Thoracic aorta (tissue), 2 donors: Measurements from ENCODE around the gene DMBX1. TPM values are rescaled to one million over a fixed set of nuclear protein-coding genes. Genes with fewer than 3 reads are reported as not detected.

Experiments
- ATAC-seq: fragments of 150-250 bp; one replicate; pipeline ENCODE4 v1.8.0; 2017; ENCODE audit warnings: low read depth; ENCODE audit not compliant: insufficient number of reproducible peaks, low FRiP score
- DNase-seq: peaks from one replicate; pipeline ENCODE4 v3.0.0-alpha.2; 2020; ENCODE audit warnings: low spot score
- H3K27ac ChIP-seq, 2 donors: fragments of 200-600 bp; sonication (generic); 1 replicate in 1 of 2; 2 replicates in 1 of 2; pipeline ENCODE4 v1.5.1; 2016; ENCODE audit warnings: mild to moderate bottlenecking in 2 of 2, moderate library complexity in 2 of 2
- H3K27me3 ChIP-seq: fragments of 200-600 bp; sonication (generic); replicated peaks from 2 replicates; pipeline ENCODE4 v1.6.0; 2016; ENCODE audit warnings: mild to moderate bottlenecking; ENCODE audit not compliant: insufficient read depth
- H3K36me3 ChIP-seq: fragments of 200-600 bp; sonication (generic); one replicate; pipeline ENCODE4 v1.5.1; 2016
- H3K4me1 ChIP-seq, 2 donors: fragments of 200-600 bp; sonication (generic); 1 replicate in 1 of 2; 2 replicates in 1 of 2; pipeline versions ENCODE4 v1.5.1 to v1.6.0; 2016; ENCODE audit warnings: low read depth in 2 of 2, mild to moderate bottlenecking in 1 of 2; ENCODE audit not compliant: control insufficient read depth in 1 of 2
- H3K4me3 ChIP-seq: fragments of 200-600 bp; sonication (generic); 2 replicates; pipeline ENCODE4 v1.5.1; 2016; ENCODE audit warnings: mild to moderate bottlenecking
- H3K9me3 ChIP-seq: fragments of 200-600 bp; sonication (generic); 2 replicates; pipeline ENCODE4 v1.5.1; 2016
- total RNA-seq, 2 donors: library from RNA; depleted of rRNA; stranded (reverse); fragments of >200 nt; gene quantifications; one replicate each; pipeline versions ENCODE4 v1.1.0 to v1.2.3, GENCODE V29; 2016
- TF ChIP-seq, protein P1 (sequence below): fragments of 200-600 bp; sonication (generic); IDR thresholded peaks from one replicate; pipeline ENCODE4 v1.5.1; 2019; ENCODE audit warnings: antibody characterized with exemption

Gene DMBX1
- total RNA-seq, 2 donors from 2014 or later, result not detected

DNA sequence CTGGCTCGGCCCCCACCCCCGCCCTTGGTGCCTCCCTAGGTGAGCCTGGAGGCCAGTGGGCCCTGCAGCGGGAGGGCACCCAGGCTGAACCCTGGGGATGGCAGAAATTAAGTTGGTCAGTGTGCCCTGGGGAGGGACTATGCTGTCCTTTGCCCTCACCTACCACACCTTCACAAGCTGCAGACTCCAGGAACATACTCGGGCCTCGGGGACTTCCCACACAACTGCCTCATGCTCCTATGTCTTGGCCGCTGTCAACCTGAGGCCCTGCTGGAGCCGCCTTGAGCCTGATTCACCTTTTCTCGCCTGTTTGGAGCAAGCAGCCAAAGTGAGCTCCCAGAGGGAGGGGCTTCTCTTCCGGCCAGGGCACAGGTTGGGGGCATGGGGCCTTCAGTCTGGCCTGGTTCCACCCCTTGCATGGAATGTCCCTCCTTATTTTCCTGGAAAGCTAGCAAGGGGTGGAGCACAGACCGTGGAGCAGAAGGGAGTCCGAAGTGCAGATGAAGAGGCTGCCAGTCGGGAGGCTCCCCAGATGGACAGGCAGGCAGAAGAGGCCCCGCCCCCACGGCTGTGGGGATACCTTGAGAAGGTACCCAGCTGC is 37.2 kb downstream of the DMBX1 start:
- Histone ChIP-seq H3K4me1 (peaks cover 4 to 13% of the 10 kb centered on the region in 2 donors), H3K36me3 (no peaks in the 10 kb centered on the region), H3K4me3 (no peak overlapping the region), H3K9me3 (no peaks in the 10 kb centered on the region), H3K27me3 (no peaks in the 10 kb centered on the region), H3K27ac (no peak overlapping the region)
- TF ChIP-seq, protein P1, sequence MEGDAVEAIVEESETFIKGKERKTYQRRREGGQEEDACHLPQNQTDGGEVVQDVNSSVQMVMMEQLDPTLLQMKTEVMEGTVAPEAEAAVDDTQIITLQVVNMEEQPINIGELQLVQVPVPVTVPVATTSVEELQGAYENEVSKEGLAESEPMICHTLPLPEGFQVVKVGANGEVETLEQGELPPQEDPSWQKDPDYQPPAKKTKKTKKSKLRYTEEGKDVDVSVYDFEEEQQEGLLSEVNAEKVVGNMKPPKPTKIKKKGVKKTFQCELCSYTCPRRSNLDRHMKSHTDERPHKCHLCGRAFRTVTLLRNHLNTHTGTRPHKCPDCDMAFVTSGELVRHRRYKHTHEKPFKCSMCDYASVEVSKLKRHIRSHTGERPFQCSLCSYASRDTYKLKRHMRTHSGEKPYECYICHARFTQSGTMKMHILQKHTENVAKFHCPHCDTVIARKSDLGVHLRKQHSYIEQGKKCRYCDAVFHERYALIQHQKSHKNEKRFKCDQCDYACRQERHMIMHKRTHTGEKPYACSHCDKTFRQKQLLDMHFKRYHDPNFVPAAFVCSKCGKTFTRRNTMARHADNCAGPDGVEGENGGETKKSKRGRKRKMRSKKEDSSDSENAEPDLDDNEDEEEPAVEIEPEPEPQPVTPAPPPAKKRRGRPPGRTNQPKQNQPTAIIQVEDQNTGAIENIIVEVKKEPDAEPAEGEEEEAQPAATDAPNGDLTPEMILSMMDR, result no peak
- DNase-seq, result no peak
- ATAC-seq, result no peak

DNA sequence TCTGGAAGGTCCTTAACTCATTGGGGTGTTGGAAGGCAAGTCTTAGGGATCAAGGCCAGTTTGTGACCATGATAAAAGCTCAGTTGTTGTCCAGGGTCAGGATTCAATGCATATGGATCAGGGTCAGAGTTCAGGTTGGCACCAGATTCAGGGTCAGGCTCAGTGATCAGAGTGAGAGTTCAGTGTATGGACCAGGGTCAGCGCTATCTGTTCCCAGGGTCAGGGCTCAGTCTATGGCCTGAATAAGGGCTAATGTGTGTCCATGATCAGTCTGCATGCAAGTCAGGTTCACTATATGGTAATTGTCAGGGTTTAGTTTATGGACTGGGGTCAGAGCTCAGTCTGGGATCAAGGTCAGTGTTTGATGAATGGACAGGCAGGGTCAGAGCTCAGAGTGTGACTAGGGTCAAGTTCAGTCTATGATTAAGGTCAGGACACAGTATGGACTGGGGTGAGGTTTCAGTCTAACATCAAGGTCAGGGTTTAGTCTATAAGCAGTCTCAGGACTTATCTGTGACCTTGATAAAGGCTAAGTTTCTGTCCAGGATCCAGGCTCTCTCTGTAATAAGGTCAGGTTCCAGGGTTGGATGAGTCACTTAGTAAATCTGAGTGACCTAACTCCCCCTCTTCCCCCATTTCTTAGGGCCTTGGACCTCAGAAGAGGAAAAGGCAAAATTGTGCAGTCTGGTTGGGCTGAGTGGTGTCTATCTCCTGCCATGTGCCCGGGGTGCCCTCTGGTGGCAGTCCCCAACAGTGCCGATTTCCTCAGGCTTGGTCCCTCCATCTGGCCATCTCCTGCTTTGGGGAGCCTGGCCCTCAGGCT is 38.0 kb downstream of the DMBX1 start:
- H3K4me3 ChIP-seq, result no peak overlapping the region
- peak; percentile 51 for DNase-seq
- peaks cover 1 to 5% of the 10 kb centered on the region in 2 donors for H3K4me1 ChIP-seq
- H3K36me3 ChIP-seq, result no peaks in the 10 kb centered on the region
- H3K27me3 ChIP-seq, result no peaks in the 10 kb centered on the region
- no peak for ATAC-seq
- H3K9me3 ChIP-seq, result no peaks in the 10 kb centered on the region
- H3K27ac ChIP-seq, result no peak overlapping the region
- TF ChIP-seq, protein P1, result peak; percentile 87

DNA sequence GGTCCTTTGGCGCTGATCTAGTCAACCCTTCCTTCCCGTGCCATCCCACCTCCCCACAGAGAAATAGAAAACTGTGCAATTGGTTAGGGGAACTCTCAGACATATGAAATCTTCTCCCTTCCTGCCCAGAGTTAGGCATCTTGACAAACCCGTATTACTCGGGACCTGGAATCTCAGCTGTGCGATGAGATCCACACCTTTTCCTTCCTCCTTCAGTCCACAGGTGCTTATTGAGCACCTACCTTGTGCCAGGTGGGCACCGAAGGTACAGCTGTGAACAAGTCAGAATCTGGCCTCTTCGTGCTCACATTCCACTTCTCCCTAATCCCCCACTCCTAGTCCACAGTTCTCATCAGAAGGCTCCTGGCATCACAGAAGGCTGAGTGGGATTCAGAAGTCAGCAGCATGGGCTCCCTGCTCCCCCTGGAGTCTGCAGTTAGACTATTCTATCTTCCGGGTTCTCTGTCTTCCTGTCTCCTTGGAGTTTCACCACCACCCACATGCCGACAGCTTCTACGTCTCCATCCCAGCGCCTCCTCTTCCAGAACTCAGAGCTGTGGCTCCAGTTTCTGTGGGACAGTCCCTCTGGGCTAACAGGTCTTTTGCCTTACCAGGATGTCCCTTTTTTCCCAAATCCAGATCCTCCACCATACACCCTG is 38.8 kb downstream of the DMBX1 start:
- ATAC-seq (no peak), DNase-seq (no peak)
- Histone ChIP-seq H3K9me3 (no peaks in the 10 kb centered on the region), H3K4me1 (peaks cover 0 to under 1% of the 10 kb centered on the region in 2 donors), H3K4me3 (no peak overlapping the region), H3K36me3 (no peaks in the 10 kb centered on the region), H3K27ac (no peak overlapping the region), H3K27me3 (no peaks in the 10 kb centered on the region)
- TF ChIP-seq, protein P1, result no peak

DNA sequence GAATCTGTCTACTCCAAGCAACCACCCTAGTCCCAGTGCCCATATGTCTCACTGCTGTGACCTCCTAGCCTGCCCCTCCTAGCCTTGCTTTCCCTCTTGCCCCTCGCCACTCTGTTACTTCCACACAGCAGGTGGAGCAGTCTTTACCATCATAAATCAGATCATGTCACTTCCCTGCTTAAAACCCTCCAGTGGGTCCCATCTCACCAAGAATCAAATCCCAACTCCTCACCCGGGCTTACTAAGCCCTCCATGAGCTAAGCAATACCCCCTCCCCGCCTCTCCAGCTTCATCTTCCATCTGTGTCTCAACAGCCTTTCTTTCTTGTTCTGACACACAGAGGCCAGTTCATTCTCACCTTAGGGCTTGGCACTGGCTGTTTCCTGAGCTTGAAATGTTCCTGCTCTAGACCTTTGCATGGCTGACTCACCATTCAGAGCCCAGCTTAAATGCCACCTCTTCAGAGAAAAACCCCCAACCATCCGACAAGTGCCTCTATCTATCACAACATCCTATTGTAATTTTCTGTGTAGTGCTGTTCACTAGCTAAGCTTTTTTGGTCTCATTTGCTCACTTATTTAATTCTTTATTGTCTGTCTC is 39.5 kb downstream of the DMBX1 start:
- H3K36me3 ChIP-seq, result no peaks in the 10 kb centered on the region
- H3K27ac ChIP-seq, result no peak overlapping the region
- no peak for ATAC-seq
- no peak for DNase-seq
- H3K27me3 ChIP-seq, result no peaks in the 10 kb centered on the region
- H3K4me1 ChIP-seq, result peaks cover 2 to 5% of the 10 kb centered on the region in 2 donors
- no peak overlapping the region for H3K4me3 ChIP-seq
- no peaks in the 10 kb centered on the region for H3K9me3 ChIP-seq
- TF ChIP-seq, protein P1, result no peak

DNA sequence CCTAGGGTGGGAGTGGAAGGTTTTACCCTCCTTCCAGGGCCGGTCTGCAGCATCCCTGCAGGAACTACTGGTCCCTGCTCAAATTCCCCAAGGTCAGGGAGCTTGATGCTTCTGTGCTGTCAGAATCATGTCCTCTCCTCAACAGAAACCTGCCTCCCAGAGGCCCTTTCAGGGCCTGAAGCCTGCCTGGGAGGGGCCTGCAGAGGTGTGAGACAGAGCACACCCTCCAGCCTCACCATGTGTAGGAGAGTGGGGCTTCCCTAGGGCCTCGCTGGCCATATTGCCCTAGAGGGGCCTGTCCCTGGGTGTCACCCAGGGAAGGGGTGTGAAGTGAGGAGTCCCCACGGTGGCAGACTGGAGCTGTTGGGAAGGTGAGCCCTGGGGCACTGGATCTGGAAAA is 40.7 kb downstream of the DMBX1 start:
- H3K36me3 ChIP-seq, result no peaks in the 10 kb centered on the region
- no peaks in the 10 kb centered on the region for H3K27me3 ChIP-seq
- peaks cover 2 to 5% of the 10 kb centered on the region in 2 donors for H3K4me1 ChIP-seq
- TF ChIP-seq, protein P1, result no peak
- no peaks in the 10 kb centered on the region for H3K9me3 ChIP-seq
- ATAC-seq (no peak), DNase-seq (no peak)
- H3K4me3 ChIP-seq, result no peak overlapping the region
- no peak overlapping the region for H3K27ac ChIP-seq
